ENCODE measurements around the gene PSMB10. TPM values are rescaled to one million over a fixed set of nuclear protein-coding genes. Genes with fewer than 3 reads are reported as not detected.
A peak's percentile ranks its signal among the peaks of the same experiment; 100 is the strongest.

Gene PSMB10
- total RNA-seq, 1 donor from 2014 or later = 16.3 TPM

DNA sequence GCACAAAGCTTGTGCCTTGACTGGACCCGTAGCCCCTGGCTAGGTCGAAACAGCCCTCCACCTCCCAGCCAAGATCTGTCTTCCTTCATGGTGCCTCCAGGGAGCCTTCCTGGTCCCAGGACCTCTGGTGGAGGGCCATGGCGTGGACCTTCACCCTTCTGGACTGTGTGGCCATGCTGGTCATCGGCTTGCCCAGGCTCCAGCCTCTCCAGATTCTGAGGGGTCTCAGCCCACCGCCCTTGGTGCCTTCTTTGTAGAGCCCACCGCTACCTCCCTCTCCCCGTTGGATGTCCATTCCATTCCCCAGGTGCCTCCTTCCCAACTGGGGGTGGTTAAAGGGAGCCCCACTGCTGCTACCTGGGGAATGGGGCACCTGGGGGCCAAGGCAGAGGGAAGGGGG, 8.5 kb downstream of the PSMB10 start:
- Histone ChIP-seq H3K27me3 (ENCODE audit: control insufficient read depth, insufficient read depth, low read length) (no peaks in the 10 kb centered on the region), H3K4me3 (ENCODE audit: low read depth, low read length) (no peak overlapping the region), H3K36me3 (ENCODE audit: control insufficient read depth, insufficient read depth, low read length) (peaks cover 12% of the 10 kb centered on the region)
- FAIRE-seq = no peak
- no peak for TF ChIP-seq CTCF (IDR thresholded peaks at IDR 0.05; ENCODE audit: insufficient read depth, low read length, severe bottlenecking)
- DNase-seq (ENCODE audit: low read depth) = no peak

DNA sequence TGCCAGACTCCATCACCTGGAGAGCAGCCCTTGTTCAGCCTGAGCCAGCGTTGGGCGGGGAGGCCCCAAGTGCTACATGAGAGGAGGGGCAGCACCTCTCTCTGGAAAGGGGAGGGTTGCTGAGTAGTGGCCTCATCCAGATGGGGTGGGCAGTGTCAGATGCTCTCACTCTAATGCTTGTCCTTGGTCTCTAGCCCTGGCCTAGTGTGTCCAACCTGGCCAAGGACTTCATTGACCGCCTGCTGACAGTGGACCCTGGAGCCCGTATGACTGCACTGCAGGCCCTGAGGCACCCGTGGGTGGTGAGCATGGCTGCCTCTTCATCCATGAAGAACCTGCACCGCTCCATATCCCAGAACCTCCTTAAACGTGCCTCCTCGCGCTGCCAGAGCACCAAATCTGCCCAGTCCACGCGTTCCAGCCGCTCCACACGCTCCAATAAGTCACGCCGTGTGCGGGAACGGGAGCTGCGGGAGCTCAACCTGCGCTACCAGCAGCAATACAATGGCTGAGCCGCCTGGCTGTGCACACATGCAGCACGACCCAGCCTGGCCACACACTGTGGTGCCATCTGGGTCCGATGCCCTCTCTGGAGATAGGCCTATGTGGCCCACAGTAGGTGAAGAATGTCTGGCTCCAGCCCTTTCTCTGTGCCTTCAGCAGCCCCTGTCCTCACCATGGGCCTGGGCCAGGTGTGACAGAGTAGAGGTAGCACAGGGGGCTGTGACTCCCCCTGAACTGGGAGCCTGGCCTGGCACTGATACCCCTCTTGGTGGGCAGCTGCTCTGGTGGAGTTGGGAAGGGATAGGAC, 9.3 kb downstream of the PSMB10 start:
- H3K4me3 ChIP-seq (ENCODE audit: low read depth, low read length) = no peak overlapping the region
- FAIRE-seq (no peak), DNase-seq (ENCODE audit: low read depth) (no peak)
- no peaks in the 10 kb centered on the region for H3K27me3 ChIP-seq (ENCODE audit: control insufficient read depth, insufficient read depth, low read length)
- H3K36me3 ChIP-seq (ENCODE audit: control insufficient read depth, insufficient read depth, low read length) = peaks cover 12% of the 10 kb centered on the region
- TF ChIP-seq CTCF (IDR thresholded peaks at IDR 0.05; ENCODE audit: insufficient read depth, low read length, severe bottlenecking) = no peak

- DNase-seq (ENCODE audit: low read depth) = peak; percentile 75
- H3K36me3 ChIP-seq (ENCODE audit: control insufficient read depth, insufficient read depth, low read length) = peaks cover 12% of the 10 kb centered on the region
- H3K4me3 ChIP-seq (ENCODE audit: low read depth, low read length) = no peak overlapping the region
- H3K27me3 ChIP-seq (ENCODE audit: control insufficient read depth, insufficient read depth, low read length) = no peaks in the 10 kb centered on the region
- peak; percentile 6 for TF ChIP-seq CTCF (IDR thresholded peaks at IDR 0.05; ENCODE audit: insufficient read depth, low read length, severe bottlenecking)
- FAIRE-seq = no peak
These were observed 10.4 kb downstream of the PSMB10 start for GRCh38 chr16:67926181-67926750.

GRCh38 chr16:67924140-67924906, 12.3 kb downstream of the PSMB10 start:
- Histone ChIP-seq H3K4me3 (ENCODE audit: low read depth, low read length) (no peak overlapping the region), H3K36me3 (ENCODE audit: control insufficient read depth, insufficient read depth, low read length) (peaks cover 12% of the 10 kb centered on the region), H3K27me3 (ENCODE audit: control insufficient read depth, insufficient read depth, low read length) (no peaks in the 10 kb centered on the region)
- no peak for TF ChIP-seq CTCF (IDR thresholded peaks at IDR 0.05; ENCODE audit: insufficient read depth, low read length, severe bottlenecking)
- FAIRE-seq (no peak), DNase-seq (ENCODE audit: low read depth) (no peak)

DNA sequence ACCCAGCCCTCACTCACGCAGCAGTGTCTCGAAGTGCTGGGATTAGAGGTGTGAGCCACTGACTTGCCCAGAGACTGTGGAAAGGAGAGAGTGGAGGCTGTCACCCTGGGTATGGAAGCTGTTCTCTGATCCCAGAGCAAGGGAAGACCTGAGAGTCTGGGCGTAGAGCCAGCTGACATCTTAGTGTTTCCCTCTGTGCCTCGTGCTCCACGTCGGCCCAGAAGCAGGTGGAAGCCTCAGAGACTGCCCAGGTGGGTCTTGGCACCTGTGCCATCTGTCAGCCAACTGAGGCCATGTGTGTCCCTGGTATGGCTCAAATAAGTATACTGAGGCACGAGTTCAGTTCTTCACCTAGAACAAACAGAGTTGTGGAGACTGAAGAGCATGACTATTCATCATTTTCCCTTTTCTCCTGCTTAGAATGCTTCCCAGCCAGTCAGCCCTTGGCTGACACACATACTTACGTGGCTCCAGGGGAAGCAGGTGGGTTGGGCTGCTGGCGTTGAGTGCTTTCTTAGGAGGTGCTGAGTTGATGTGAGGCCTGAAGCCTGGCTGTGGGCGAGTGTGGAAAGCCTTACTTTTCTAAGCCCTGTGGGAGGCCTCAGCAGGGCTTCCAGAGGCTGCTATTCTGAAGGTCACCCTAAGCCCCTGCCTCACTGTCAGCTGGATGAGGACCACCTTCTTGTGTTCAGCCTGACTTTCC, 13.1 kb downstream of the PSMB10 start:
- H3K36me3 ChIP-seq (ENCODE audit: control insufficient read depth, insufficient read depth, low read length) = peaks cover 8% of the 10 kb centered on the region
- no peak for TF ChIP-seq CTCF (IDR thresholded peaks at IDR 0.05; ENCODE audit: insufficient read depth, low read length, severe bottlenecking)
- DNase-seq (ENCODE audit: low read depth) = no peak
- peak; percentile 28 for FAIRE-seq
- no peaks in the 10 kb centered on the region for H3K27me3 ChIP-seq (ENCODE audit: control insufficient read depth, insufficient read depth, low read length)
- H3K4me3 ChIP-seq (ENCODE audit: low read depth, low read length) = no peak overlapping the region
